ENCODE results near the gene DUSP1.
"Not testable (repeated sequence)": the region's sequence is repeated elsewhere in the genome, so short reads cannot be mapped to it uniquely, and the experiment has no call there.

Gene DUSP1

DNA sequence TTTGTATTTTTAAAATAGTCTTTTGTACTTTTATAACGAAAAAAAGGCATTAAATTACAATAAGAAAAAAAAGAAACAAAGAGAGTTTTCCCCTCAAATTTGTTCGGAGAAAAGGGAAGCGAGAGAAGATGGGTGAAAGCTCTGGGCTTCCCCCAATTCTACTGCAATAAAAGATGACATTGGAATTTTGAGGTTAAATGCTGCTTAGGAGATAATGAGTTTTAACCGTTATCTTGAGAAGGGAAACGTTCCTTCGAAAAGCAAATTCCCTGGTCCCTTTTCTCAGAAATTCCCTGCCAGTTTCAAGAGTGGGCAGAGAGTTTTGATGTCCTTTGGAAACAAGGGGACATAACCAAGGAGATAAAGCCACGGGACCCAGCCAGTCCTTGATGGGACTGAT, 44.6 kb upstream of the DUSP1 start:
- no peak for DNase-seq (ENCODE audit: low spot score)

DNA sequence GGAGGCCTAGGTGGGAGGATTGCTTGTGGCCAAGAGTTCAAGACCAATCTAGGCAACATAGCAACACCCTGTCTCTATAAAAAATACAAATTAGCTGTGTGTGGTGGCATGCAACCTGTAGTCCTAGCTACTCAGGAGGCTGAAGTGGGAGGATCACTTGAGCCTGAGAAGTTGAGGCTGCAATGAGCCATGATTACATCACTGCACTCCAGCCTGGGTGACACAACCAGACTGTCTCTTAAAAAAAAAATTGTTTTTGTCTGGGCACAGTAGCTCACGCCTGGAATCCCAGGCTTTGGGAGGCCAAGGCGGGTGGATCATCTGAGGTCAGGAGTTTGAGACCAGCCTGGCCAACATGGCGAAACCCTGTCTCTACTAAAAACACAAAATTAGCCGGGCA, 40.0 kb upstream of the DUSP1 start:
- DNase-seq (ENCODE audit: low spot score) = not testable (repeated sequence)

More for the DNA sequence above, 44.6 kb upstream of the DUSP1 start:
- TF ChIP-seq, protein P1, sequence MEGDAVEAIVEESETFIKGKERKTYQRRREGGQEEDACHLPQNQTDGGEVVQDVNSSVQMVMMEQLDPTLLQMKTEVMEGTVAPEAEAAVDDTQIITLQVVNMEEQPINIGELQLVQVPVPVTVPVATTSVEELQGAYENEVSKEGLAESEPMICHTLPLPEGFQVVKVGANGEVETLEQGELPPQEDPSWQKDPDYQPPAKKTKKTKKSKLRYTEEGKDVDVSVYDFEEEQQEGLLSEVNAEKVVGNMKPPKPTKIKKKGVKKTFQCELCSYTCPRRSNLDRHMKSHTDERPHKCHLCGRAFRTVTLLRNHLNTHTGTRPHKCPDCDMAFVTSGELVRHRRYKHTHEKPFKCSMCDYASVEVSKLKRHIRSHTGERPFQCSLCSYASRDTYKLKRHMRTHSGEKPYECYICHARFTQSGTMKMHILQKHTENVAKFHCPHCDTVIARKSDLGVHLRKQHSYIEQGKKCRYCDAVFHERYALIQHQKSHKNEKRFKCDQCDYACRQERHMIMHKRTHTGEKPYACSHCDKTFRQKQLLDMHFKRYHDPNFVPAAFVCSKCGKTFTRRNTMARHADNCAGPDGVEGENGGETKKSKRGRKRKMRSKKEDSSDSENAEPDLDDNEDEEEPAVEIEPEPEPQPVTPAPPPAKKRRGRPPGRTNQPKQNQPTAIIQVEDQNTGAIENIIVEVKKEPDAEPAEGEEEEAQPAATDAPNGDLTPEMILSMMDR (IDR thresholded peaks at IDR 0.05; ENCODE audit: extremely low read depth, missing control alignments) = no peak

DNA sequence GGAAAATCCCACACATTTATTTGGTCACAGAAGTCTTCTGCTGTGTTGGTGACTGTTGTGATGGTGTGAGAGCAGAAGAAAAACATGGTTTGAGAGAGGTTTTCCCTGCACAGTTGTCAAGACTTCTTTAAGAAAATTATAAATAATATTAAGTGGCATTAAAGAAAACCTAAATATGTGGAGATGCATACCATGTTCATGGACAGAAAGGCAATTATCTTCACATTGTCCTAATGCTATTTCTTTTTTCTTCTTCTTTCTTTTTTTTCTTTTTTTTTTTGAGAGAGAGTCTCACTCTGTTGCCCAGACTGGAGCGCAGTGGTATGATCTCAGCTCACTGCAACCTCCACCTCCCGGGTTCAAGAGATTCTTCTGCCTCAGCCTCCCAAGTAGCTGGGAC, 38.8 kb upstream of the DUSP1 start:
- no peak for DNase-seq (ENCODE audit: low spot score)
- TF ChIP-seq, protein P1 (IDR thresholded peaks at IDR 0.05; ENCODE audit: extremely low read depth, missing control alignments) = no peak

DNA sequence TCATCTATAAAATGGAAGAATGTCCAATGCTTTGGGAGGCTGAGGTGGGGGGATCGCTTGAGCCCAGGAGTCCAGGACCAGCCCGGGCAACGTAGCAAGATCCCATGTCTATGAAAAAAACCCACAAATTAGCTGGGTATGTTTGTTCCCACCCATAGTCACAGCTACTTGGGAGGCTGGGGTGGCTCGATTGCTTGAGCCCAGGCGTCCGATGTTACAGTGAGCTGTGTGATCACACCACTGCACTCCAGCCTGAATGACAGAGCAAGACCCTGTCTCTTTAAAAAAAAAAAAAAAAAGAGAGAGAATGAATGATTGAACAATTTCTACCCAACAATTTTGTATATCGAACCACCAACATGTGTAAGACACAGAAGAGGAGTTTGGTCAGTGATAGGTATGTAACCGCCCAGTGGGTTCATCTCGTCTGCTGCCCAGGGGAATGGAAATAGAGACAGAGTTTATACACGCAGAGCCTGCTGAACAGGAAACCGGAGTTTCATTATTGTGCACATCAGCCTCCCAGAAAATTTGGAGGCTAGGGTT, 36.8 kb upstream of the DUSP1 start:
- TF ChIP-seq, protein P1 (IDR thresholded peaks at IDR 0.05; ENCODE audit: extremely low read depth, missing control alignments) = no peak
- DNase-seq (ENCODE audit: low spot score) = no peak

DNA sequence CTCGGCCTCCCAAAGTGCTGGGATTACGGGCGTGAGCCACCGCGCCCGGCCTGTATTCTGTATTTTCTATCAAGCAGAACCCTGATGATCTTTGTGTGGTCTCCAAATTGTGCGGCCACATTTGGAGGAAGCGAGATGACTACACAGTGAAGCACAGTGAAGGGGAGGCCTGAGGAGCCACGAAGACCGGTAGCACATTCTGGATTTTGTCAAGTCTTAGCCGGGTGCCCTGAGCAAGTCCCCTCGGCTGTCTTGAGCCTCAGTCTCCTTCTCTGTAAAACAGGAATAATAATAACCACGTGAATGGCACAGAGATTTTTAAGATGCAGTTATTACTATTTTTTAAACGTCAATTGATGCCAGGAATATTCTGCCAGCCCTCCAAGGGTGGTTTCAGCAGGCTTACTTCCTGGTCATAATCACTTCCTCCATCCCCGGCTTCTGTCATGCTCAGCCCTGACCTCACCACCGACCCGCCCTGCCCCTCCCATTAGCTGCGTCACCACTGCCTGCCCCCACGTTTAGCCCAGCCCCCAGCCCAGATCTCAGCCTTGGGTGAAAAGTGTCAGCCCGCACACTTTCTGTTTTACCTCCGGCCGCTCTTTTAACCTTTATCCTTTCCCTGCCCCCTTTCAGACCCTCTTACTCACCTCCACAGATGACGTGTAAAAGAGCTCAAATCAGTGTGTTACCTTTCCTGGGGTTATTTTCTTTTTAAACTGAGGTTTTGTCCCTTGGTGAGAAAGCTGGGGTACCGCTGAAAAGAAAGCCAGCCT, 36.1 kb upstream of the DUSP1 start:
- peak; percentile 92 for DNase-seq (ENCODE audit: low spot score)

DNA sequence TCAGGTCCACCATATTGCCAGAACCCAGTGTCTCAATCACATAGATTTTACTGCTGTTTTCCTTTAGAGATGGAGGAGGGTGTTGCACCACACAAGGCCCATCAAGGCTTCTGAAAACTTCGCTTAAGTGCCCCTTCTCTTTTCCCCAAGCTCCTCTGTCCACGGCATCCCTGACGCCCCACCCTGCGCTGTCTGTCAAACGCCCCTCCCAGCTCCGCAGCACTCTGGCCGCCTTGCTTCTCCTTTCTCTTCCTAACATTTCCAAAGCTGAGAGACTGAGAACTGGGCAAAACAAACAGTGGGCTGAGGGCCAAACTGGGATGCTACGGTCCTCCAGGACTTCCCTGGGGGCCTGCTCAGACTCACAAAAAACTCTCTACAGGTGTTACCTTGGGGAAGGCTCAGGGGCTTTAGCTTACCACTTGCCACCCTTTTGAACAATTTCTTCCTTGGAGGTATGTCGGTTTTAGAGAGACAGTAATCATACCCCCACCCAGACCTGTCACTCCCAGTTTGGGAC, 34.8 kb upstream of the DUSP1 start:
- TF ChIP-seq, protein P1 (IDR thresholded peaks at IDR 0.05; ENCODE audit: extremely low read depth, missing control alignments) = no peak
- DNase-seq (ENCODE audit: low spot score) = no peak

More for the DNA sequence above, 36.1 kb upstream of the DUSP1 start:
- TF ChIP-seq, protein P1 (IDR thresholded peaks at IDR 0.05; ENCODE audit: extremely low read depth, missing control alignments) = no peak

DNA sequence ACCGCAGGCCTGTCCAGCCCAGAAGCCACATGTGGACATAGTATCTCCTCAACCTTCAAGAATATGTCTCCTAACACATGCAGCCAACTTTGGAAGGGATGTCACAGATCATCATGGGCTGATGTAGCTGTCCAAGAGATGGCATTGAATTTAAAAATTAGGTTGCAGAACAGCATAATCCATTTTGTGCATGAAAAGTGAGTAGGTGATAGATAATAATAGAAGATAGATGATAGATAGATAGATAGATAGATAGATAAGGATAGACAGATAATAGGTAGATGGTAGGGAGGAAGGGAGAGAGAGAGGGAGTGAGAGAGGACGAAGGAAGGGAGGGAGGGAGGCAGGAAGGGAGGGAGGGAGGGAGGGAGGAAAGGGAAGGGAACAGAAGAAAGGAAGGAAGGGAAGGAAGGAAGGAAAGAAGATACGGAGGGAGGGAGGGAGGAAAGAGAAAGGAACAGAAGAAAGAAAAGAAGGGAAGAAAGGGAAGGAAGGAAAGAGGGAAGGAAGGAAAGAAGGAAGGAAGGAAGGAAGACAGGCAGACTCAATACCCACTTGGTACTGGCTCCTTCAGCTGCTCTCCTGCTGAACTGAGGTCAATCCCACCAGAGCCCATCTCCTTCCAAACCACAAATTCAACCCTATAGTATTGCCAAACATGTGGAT, 34.2 kb upstream of the DUSP1 start:
- TF ChIP-seq, protein P1 (IDR thresholded peaks at IDR 0.05; ENCODE audit: extremely low read depth, missing control alignments) = no peak
- DNase-seq (ENCODE audit: low spot score) = no peak
